ENCODE data around the gene PLEKHG2.

PLEKHG2 gene

DNA sequence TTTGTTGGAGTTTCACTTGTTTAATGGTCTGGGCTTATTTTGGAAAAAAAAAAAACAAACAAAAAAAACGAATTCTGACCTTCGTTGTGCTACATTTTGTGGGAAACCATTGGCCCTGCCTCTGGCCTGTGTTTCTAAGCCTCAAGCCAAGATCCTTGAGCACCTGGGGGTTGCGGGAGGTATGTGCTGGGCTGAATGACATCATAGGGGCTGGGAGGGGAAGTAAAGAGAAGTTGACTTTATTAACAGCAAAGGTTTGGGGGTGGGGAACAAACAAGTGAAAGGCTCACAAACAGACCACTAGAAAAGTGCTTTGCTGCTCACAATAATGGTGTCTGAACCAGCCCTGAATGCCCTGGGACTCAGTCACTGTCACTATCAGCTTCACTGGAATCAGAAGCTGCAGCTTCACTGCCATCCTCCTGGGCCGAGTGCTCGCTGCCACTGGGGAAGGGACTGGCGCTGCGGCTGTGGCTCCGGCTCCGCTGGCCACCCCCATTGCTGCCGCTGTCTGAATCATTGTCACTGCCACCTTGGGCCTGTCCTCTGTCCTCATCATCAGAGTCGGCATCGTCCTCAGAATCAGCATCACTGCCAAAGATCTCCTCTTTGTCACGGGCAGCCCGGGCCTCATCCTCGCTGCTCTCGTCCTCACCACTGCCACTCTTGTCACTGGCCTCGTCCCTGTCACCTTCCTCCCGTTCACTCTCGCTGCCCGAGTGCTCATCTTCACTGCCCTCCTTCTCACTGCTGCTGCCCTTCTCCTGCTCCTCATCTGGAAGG is 26.6 kb upstream of the PLEKHG2 start:
- DNase-seq: no peak

DNA sequence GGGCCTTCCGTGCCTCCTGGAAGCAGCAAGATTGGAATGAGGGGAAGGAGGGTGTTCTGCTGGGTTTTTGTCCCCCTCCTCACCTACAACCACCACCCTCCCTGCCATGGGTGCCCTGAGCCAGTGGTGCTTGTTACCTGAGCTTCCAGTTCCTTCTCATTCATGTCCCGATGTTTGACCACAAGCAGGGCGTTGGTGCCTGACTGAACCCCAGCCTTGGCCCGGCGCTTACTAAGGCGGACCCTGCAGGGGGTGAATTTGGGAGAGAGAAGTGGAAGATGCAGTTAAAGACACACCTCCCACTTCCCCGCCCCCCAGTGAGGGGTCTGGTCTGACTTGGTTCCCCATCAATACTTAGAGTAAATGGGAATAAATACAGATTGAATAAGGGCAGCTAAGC is 25.9 kb upstream of the PLEKHG2 start:
- no peak for DNase-seq

DNA sequence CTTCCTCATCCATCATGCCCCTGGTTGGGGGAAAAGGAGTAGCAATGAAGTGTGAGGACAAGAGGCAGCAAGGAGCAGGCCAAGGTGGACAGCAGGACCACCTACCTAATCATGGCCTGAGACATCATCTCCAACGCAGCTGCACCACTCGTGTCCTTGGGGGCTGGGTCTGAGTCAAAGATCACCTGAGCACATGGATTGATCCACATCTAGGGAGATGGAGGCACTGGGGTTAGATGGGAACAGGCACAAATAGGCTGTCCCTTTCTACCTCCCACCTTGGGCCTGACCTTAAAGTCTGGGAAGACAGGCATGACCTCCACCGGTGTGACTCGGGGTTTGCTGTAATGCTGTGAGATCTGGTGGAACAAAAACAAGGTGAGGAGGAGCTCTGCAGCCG is 23.8 kb upstream of the PLEKHG2 start:
- DNase-seq: no peak

DNA sequence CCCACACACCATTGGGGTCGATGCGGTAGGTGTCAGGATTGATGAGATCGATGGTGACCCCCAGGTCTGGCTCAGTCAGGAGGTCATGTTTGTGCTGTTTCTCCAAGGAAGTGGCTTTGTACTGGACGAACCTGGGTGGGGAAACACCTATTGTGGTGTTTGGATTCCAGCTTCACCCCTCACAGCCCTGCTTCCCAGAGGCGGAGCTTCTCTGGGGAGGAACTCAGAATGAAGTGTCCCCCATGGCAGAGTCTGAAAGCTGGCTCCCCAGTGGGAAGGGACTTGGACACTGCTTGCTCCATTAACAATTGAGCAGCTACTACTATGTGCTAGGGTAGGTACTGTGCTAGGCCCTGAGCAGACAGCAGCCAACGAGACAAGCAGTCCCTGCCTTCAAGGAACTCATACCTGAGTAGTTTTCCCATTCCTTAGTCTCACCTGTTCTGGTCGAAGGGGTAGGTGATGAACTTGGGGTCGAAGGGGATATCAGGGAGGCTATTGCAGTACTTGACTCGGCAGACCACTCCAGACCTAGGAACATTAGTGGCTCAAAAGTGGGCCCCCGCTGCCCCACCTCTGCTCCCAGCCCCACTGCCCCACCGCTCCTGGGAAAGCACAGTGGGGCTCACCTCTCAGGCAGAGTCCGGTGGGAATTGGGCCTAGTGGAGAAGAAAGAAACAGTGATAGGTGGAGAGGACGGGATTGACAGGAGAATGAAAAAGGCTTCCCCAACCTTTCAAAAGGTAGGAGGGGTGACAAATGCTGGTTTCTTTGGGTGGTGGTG is 22.6 kb upstream of the PLEKHG2 start:
- DNase-seq: no peak

DNA sequence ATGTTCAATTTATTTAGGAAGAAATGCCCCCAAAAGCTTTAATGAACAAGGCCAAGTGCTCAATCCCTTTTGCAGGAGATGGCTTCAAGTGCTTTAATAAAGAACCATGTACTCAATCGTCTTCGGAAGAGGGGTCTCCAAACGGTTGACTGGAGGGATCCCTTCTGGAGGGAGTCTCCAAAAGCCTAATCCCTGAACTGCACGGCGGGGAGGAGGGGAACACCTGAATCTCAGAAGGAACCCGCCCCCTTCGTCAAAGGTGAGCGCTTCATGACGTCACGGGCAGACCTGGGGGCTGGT is 22.1 kb upstream of the PLEKHG2 start:
- peak; percentile 76 for DNase-seq

DNA sequence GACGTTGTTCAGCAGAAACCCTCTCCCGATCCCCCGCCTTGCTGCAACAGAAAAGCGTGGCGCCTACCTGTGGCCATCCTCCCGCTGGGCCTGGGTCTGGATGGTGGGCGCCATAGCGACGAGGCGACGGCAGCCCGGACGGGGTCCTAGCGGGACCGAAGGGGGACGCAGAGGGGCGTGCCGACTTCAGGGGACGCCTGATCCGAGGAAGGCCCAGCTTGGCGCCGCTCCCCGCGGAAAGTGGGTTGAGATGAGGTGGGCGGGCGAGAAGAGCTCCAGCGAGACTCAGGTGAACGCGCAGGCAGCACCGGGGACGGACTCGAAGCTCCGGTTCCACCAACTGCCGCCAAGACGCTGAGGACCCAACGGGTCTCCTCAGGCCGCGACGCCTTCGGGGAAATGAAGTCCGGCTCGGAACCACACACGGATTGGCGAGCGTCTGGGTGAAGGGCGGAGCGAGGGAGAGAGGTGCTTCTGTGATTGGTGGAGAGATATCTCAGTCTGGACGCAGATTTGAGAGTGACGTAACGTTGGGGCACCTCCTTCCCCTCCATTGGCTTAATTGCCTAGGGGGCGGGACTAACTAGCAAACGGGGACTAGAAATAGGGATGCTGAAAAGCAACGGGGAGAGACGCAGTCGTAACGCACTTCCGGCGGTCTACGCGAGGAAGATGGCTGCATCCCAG is 21.6 kb upstream of the PLEKHG2 start, which contains the start of the genes MED29 and PAF1:
Gene MED29 (plus strand): TSS at position 628 of the 687 bp plus-strand sequence. CDS start 45 bp downstream, at position 673.
Gene PAF1 (minus strand): TSS at position 356 of the 687 bp plus-strand sequence. CDS start 242 bp downstream, at position 114.
- DNase-seq: peak; percentile 97

DNA sequence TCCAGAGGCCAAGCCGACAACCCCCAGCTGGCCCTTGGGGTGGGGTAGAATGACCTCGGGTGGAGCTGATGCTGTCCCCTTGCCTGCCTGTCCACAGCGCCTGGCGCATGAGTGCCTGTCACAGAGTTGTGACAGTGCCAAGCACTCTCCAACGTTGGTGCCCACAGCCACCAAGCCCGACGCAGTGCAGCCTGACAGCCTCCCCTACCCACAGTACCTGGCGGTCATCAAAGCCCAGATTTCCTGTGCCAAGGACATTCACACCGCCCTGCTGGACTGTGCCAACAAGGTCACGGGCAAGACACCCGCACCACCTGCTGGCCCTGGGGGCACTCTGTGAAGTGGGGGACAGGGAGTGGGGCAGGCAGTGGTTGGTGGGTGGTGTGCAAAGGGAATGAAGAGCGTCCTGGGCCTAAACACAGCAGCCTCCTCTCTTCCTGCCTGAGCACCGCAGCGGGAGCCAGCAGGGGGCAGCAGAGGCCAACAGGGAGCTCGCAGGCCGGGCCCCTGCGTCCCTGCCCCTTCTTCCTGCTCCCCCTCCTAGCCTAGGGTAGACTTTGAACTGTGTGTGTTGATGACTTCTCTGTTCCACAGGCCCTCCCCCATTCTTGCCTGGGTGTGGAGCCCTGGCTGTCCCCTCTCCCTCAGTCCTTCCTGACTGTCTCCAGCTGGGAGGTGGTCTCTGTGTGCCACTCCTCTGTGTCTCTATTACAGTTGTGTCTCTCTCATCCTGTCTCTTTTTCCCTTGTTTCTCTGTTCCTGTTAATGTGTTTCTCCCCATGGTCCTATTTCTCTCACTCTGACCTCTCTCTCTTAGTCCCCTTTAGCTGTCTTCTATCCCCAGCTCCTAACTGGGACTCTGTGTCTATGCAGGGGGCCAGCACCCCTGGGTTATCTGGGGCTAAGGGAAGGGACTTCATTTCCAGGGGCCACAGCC is 14.8 kb upstream of the PLEKHG2 start:
- peak; percentile 96 for DNase-seq

DNA sequence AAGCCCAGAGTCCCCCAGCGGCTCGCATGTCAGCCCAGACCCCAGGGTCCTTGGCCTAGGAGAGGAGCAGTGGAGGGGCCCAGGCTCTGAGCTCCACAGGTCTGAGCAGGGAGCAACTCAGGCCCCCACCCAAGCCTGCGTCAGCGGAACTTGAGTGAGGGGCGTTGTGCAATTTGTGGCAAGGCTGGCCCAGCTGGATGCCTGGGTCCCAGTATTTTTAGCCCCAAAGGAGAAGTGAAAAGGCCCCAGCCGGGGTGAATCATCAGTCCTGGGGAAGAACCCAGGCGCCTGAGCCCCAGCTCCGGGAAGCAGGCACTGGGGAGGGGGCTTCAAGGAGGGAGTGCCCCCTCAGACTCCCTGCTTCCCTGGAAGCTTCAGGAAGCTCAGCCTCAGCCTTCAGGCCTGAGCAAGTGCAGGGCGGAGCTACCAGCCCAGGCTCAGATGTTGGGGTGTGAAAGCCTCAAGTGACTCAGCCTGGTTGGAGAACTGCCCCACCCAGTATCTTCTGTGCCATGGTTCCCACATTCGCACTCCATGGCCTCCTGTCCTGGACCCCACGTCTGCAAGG is 14.1 kb upstream of the PLEKHG2 start:
- peak; percentile 76 for DNase-seq

DNA sequence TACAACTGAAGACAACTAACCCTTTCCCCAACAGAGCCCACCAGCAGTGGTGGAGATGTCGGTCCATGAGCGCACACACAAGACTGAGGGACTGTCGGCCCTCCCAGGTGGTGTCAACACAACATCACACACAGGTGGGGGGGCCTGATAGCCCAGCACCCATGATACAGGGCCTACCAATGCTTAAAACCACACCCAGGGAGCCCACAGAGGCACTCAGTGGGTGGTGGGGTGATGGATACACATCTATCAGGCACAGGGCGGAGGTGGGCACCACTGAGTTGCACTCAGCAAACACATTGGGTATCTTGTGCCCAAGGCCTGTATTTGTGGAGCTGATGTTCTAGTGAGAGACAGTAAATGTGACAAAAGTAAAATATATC is 12.8 kb upstream of the PLEKHG2 start:
- no peak for DNase-seq

DNA sequence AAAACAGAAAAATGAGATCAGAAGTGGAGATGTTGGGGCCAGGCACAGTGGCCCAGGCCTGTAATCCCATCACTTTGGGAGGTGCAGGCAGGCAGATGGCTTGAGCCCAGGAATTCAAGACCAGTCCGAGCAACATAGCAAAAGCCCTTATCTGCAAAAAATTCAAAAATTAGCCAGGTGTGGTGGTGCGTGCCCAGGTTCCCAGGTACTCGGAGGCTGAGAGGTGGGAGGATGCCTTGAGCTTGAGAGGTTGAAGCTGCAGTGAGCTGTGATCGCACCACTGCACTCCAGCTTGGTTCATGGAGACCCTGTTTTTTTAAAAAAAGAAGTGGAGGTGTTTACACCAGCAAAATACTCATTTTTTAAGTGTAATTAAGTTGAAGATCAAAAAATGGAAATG is 12.4 kb upstream of the PLEKHG2 start:
- DNase-seq: no peak

DNA sequence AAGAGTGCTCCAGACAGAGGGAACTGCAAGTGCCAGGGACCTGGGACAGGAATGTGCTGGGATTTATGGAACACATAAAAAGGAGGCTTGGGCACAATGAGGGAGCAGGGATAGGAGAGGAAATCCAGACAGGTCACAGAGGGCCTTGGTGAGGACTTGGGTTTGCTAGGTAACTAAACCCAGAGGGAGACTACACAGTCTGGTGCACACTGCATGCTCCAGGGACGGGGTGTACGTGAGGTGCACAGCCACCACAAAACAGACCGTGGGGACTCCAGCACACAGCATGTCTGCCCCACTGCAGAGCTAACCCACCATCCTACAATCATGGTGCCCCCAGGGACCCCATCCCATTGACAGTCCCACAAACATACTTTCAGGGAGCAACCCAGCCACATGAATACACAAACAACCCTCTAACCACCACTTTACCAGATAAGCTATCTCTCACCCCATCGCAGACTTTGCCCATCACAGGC is 11.4 kb upstream of the PLEKHG2 start:
- DNase-seq: no peak

DNA sequence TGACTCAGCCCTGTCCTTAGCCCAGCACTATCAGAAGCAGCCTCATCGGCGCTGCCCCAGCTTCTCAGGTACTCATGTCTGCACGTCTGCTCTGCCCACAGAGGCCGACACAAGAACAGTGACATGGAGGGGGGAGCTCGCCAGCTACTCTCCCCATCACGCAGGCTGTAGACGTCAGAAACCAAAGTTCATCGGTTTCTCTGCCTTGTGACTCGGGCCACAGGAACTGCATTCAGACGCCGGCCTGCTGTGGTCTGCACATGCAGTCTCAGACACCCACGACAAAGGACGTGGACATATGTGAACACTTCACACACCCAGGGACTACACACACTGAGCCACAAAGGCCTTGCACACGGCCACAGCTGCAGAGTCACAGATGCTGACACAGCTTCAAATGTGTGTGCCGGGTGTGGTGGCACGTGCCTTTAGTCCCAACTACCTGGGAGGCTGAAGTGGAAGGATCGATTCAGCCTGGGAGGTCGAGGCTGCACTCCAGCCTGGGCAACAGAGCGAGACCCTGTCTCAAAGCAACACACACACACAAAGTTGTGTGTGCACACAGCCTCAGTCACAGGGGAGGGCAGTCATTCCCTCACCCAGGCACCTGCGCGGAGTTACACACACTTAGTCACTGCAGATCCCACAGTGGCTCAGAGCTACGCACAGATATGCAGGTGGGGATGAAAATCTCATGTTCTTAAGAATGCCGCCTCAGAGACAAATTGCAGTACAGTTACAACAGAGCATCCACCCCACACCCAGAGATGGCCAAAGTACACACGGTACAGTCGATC is 10.7 kb upstream of the PLEKHG2 start:
- peak; percentile 91 for DNase-seq

DNA sequence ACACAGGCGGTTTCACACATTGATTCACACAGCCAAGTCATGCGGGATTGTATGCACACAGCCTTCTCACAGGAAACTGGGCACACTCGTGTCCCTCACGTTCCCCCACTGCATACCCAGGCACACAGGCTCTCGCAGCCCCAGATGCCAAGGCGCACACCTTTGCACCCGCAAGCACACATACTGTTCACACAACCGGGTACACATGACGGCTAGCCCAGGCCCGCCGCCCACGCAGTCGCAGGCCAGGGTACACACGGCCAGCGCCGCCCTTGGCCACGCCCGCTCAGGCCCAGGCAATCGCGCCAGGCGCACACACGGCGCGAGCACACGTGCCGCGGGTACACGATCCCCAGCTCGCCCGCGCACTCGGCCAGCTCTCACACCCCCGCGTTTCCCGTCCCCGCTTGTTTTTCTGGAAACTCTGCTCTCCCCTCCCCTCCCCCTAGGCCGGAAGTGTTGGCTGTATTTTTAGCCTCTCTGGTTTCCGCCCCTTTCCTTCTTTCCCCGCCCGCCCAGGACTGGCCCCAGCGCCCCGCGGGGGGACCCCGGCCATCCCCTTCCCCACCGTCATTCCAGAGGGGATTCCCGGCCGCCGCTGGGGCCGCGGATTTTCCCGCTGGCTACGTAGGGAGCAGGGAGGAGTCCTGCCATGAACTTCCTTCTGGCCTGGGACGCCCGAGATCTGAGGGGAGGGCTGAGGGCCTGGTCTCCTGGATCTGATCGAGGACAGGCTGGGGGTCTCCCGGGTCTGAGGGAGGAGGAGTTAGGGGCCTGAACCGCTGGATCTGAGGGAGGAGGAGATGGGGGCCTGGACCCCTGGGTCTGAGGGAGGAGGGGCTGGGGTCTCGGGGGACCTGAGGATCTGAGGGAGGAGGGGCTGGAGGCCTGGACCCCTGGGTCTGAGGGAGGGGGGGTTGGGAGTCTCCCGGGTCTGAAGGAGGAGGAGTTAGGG is 9.8 kb upstream of the PLEKHG2 start:
- peak; percentile 90 for DNase-seq

DNA sequence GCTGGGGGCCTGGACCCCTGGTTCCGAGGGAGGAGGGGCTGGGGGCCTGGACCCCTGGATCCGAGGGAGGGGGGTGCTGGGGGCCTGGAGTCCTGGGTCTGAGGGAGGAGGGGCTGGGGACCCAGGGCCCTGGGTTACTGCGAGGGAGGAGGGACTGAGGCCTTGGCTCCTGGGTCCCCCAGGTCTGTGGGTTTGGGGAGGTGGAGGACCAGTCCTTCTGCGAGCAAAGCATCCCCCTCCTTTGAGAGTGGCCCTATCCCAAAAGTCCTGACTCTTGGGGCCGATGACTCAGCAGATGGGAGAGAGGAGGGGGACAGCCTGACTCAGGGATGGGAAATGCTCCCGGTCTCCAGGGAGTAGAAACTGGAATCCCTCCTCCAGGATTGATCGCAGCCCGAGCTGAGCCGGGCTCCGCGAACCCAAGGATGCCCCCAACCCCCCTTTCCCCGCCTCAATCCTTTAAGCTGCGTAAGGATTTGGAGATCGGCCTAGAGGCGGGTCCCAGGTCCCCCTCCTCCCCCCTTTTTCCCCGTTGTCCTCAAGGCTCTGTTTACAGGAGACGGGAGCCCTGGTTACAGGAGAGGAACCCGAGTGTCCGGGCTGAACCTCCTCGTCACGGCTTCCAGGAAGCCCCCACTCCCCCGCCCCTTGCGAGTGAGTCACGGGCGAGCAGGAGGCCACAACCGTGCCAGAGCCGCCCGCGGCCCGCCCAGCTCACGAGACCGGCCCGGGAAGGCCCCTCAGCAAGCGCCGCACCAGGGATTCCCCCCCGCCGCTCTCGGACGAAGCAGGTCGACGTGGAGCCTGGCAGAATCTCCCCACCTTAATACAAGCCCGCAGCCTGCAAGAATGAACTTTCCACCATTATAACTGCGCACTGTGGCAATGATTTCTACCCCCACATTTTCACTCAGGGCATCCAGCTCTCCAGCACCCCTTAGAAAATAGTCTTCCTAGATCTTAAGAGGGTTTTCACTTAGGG is 8.8 kb upstream of the PLEKHG2 start:
- DNase-seq: peak; percentile 96

DNA sequence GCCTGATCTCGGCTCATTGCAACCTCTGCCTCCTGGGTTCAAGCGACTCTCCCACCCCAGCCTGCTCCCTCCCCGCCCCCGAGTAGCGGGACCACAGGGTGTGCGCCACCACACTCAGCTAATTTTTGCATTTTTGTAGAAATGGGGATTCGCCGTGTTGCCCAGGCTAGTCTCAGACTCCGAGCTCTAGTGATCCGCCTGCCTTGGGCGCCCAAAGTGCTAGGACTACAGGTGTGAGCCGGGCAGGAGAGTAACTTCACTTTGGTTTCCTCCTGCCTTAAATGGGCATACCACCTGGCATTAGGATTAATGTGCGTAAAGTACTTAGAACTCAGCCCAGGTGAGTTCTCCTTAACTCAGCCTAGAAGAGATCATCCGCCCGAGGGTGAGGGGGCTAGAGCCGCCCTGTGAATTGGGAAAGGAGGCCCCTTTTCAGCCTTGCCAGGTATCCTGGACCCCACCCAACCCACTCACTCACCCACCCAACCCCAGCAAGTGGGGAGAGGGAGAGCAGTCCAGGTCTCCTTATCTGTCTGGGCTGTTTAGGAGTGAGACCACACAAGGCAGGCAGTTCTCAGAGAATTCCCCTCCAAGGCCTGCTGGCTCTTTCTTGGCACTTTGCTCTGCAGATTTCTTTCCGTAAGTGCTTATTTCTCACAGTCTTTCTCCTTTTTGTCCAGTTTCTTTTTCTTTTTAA is 7.1 kb upstream of the PLEKHG2 start:
- peak; percentile 38 for DNase-seq

DNA sequence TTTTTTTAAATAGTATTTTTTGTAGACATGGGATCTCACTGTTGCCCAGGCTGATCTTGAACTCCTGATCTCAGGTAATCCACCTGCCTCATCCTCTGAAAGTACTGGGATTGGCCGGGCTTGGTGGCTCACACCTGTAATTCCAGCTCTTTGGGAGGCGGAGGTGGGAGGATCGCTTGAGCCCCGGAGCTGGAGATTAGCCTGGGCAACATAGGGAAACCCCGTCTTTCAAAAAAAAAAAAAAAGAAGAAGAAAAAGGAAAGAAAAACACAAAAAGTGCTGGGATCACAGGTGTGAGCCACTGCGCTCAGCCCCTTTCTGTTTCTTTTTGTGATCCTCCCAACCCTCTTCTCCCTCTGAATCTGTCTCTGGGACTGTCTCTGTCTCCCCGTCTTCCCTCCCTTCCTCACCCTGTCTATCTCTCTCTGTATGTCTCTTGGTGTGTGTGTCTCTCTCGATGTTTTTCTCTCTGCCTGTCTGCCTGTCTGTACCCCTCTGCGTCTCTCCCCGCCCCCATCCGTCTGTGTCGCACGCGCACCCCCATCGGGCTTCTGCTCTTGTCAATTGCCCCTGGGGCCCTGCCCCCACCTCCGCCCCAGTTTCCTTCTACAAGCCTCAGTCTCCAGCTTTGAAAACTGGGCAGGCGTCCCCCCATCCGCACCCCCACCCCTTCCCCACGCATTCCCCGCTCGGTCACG is 6.4 kb upstream of the PLEKHG2 start:
- DNase-seq: peak; percentile 99

All from CD4-positive, alpha-beta T cell treated with Interleukin-6 for 4 hours (primary cell).